Measurements from ENCODE around the gene TPO.
"Not testable (repeated sequence)": the region's sequence is repeated elsewhere in the genome, so short reads cannot be mapped to it uniquely, and the experiment has no call there.

The TPO gene

GRCh38 chr2:1413156-1413710 lies at the start of gene TPO:
TPO (plus strand) TSS chr2:1413463; CDS start chr2:1414409, 946 bp downstream.
- no peak within 1 kb of the TSS for H3K4me3 ChIP-seq (ENCODE audit: low read depth, low read length)

- no peak overlapping the region for H3K4me3 ChIP-seq (ENCODE audit: low read depth, low read length)
Observed at GRCh38 chr2:1366546-1367134, 46.6 kb upstream of the TPO start.

- H3K4me3 ChIP-seq (ENCODE audit: low read depth, low read length): no peak overlapping the region
Observed at GRCh38 chr2:1367601-1368000, 45.7 kb upstream of the TPO start.

GRCh38 chr2:1369905-1370304 lies 43.4 kb upstream of the TPO start:
- H3K4me3 ChIP-seq (ENCODE audit: low read depth, low read length): no peak overlapping the region

- H3K4me3 ChIP-seq (ENCODE audit: low read depth, low read length): no peak overlapping the region
Observed at GRCh38 chr2:1370461-1370860, 42.8 kb upstream of the TPO start.

GRCh38 chr2:1371082-1371481 lies 42.2 kb upstream of the TPO start:
- H3K4me3 ChIP-seq (ENCODE audit: low read depth, low read length): no peak overlapping the region

GRCh38 chr2:1373830-1374229 lies 39.4 kb upstream of the TPO start:
- no peak overlapping the region for H3K4me3 ChIP-seq (ENCODE audit: low read depth, low read length)

GRCh38 chr2:1374287-1374686 lies 39.0 kb upstream of the TPO start:
- no peak overlapping the region for H3K4me3 ChIP-seq (ENCODE audit: low read depth, low read length)

- H3K4me3 ChIP-seq (ENCODE audit: low read depth, low read length): no peak overlapping the region
Observed at GRCh38 chr2:1375794-1376193, 37.5 kb upstream of the TPO start.

DNA sequence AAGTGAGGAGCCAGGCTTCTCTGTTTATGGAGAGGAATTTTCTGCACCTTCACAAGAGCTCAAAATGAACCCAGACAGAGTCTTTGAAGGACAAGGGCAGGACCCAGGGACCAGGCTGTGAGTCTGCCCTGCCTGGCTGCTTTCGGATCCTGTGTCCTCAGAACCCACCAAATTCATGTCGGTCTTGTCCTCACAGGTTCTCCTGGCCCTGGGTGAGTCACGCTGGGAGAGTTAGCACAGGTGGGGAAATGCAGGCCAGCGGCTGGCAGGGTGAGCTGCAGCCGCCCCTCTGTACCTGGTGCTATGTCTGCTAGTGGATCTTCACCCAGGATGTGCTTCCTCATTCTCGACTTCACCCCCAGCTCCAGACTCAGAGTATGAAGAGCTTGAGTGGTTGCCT lies 35.8 kb upstream of the TPO start:
- H3K4me3 ChIP-seq (ENCODE audit: low read depth, low read length): no peak overlapping the region

- no peak overlapping the region for H3K4me3 ChIP-seq (ENCODE audit: low read depth, low read length)
Observed at GRCh38 chr2:1378456-1379150, 34.7 kb upstream of the TPO start.

DNA sequence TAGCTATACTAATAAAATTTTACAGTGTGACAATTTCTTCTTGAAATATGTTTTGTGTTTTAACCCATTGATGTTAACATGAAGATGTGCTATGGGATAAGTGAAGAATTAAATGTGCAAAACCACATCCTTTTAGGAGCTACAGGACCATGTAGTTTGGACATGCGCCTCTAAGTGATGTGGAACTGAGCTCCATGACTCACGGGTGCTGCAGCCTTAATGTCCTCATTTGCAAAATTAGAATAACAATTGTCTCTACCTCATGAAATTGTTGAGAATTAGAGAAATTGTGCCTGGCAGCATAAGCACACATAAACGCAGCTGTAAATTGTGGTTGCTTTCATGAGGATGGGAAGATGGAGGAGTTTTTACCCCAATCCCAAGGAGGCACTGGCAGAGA lies 31.6 kb upstream of the TPO start:
- H3K4me3 ChIP-seq (ENCODE audit: low read depth, low read length): no peak overlapping the region

DNA sequence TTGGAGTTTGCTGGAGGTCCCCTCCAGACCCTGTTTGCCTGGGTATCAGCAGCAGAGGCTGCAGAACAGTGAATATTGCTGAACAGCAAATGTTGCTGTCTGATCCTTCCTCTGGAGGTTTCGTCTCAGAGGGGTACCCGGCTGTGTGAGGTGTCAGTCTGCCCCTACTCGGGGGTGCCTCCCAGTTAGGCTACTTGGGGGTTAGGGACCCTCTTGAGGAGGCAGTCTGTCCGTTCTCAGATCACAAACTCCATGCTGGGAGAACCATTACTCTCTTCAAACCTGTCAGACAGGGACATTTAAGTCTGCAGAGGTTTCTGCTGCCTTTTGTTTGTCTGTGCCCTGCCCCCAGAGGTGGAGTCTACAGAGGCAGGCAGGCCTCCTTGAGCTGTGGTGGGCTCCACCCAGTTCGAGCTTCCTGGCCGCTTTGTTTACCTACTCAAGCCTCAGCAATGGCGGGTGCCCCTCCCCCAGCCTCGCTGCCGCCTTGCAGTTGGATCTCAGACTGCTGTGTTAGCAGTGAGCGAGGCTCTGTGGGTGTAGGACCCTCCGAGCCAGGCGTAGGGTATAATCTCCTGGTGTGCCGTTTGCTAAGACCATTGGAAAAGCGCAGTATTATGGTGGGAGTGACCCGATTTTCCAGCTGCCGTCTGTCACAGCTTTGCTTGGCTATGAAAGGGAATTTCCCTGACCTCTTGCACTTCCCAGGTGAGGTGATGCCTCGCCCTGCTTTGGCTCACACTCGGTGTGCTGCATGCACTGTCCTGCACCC lies 25.1 kb upstream of the TPO start:
- peak overlapping the region; percentile 8 for H3K4me3 ChIP-seq (ENCODE audit: low read depth, low read length)

GRCh38 chr2:1390118-1390517 lies 23.1 kb upstream of the TPO start:
- not testable (repeated sequence) for H3K4me3 ChIP-seq (ENCODE audit: low read depth, low read length)

DNA sequence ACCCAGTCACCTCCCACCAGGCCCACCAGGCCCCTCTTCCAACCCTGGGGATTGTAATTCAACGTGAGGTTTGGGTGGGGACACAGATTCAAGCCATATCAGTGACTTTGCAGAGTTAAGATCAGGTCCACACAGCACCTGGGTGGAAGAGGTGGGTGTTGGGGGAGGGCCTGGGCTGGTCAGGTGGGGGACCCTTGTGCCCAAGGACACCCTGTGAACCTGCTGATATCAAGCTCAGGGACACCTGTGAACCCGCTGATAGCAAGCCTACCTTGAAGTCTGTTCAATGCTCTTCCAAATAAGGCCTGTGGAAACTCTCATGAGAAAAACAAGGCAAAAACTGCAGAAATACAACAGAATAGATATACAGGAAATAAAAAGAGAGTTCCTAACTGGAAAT lies 19.9 kb upstream of the TPO start:
- H3K4me3 ChIP-seq (ENCODE audit: low read depth, low read length): no peak overlapping the region

- no peak overlapping the region for H3K4me3 ChIP-seq (ENCODE audit: low read depth, low read length)
Observed at GRCh38 chr2:1394709-1395408, 18.4 kb upstream of the TPO start.

DNA sequence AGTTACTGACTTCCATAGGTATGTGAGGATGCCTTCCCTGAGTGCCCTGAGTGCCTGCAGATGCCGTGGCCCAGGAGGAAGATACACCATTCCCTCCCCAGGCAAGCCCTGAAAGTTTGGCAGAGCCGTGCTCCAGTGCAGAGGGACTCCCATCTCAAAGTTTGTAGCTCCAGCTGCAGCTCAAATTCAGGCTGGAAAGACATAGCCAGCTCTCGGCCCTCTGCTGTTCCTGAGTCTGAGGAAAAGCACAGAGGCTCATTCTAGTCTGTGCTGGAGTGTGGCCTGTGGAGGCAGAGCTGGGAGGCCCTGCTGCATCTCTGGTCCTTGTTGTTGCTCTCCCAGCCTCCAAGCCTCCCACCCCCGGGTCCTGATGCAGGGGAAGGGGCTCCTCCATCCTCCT lies 15.9 kb upstream of the TPO start:
- no peak overlapping the region for H3K4me3 ChIP-seq (ENCODE audit: low read depth, low read length)

- no peak overlapping the region for H3K4me3 ChIP-seq (ENCODE audit: low read depth, low read length)
Observed at GRCh38 chr2:1398191-1398590, 15.1 kb upstream of the TPO start.

DNA sequence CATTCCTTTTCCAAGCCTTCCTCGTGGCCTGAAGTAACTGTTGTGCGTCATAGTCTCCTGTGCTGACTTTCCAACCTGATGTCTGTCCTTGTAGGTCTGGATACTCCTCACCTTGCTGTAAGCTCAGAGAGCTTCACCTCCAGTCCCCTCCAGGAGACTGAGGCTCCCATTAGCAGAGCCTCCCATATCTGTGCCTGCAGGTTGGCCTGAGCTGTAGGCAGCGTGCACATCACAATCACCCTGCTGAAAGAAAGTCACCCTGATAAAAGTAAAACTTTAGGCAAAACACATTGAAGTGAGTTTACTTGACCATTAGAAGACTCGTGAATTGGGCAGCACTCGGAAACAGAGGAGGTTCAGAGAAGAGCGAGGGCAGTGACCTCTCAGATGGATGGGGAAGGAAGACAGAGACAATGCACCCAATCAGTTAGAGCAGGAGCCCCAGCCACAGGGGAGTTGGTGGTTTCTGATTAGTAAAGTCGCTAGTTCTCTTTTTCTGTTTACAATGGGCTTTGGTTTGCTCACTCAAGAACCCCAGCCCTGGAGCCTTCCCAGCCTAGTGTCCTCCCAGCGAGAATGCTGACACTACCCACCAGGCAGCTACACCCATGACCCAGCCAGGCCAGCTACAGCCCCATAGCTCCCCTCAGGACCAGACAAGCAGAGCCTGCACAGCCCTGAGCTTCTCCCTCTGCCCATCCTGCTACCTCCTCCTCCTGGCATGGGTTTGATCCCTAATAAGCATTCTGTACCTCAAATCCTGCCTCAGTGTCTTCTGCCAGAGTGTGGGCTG lies 12.1 kb upstream of the TPO start:
- H3K4me3 ChIP-seq (ENCODE audit: low read depth, low read length): no peak overlapping the region

GRCh38 chr2:1402064-1402463 lies 11.2 kb upstream of the TPO start:
- no peak overlapping the region for H3K4me3 ChIP-seq (ENCODE audit: low read depth, low read length)
